Thymus (tissue), 14 donors: ENCODE measurements around the gene PPP1R18. TPM values are rescaled to one million over a fixed set of nuclear protein-coding genes. Genes with fewer than 3 reads are reported as not detected.

Experiments used
- DNase-seq, 9 donors: peaks; one replicate each; pipeline ENCODE4 v3.0.0-alpha.2; 2013; ENCODE audit warnings: low spot score in 9 of 9, low read depth in 6 of 9, missing footprints in 1 of 9
- H3K27ac ChIP-seq, 2 donors: one replicate each; pipeline ENCODE4 v1.5.1; 2013; ENCODE audit warnings: control low read depth in 1 of 2, low read depth in 1 of 2, low read length in 1 of 2, mild to moderate bottlenecking in 1 of 2, moderate library complexity in 1 of 2
- H3K27me3 ChIP-seq, 2 donors: one replicate each; pipeline ENCODE4 v1.5.1; 2013; ENCODE audit warnings: low read length in 1 of 2; ENCODE audit not compliant: control insufficient read depth in 2 of 2, insufficient read depth in 1 of 2
- H3K36me3 ChIP-seq, 2 donors: one replicate each; pipeline ENCODE4 v1.5.1; 2013; ENCODE audit warnings: low read length in 1 of 2, mild to moderate bottlenecking in 1 of 2, moderate library complexity in 1 of 2; ENCODE audit not compliant: control insufficient read depth in 2 of 2, insufficient read depth in 2 of 2
- H3K4me1 ChIP-seq, 2 donors: one replicate each; pipeline ENCODE4 v1.5.1; 2013; ENCODE audit warnings: low read length in 2 of 2; ENCODE audit not compliant: control insufficient read depth in 2 of 2, insufficient read depth in 2 of 2
- H3K4me3 ChIP-seq, 2 donors: one replicate each; pipeline ENCODE4 v1.5.1; 2013; ENCODE audit warnings: low read length in 2 of 2, control low read depth in 1 of 2, mild to moderate bottlenecking in 1 of 2
- H3K9me3 ChIP-seq, 2 donors: one replicate each; pipeline ENCODE4 v1.5.1; 2013; ENCODE audit warnings: low read length in 1 of 2, mild to moderate bottlenecking in 1 of 2; ENCODE audit not compliant: control insufficient read depth in 2 of 2, insufficient read depth in 1 of 2
- WGBS: extraction: QIAGEN DNeasy Blood & Tissue Kit; methylation state at CpG from one replicate; pipeline ENCODE4 v1.1.7; 2013; 5-methylcytosine and 5-hydroxymethylcytosine counted together
- long read RNA-seq, 10 donors: transcript quantifications; one replicate each; lab custom pipeline, GENCODE V29; 2026
- polyA plus RNA-seq: library from polyadenylated mRNA; stranded (reverse); fragments of 200-250 nt; gene quantifications from one replicate; pipeline ENCODE4 v1.2.3, GENCODE V29; 2013
- total RNA-seq: library from RNA; stranded (reverse); fragments of 120-200 nt; gene quantifications from one replicate; pipeline ENCODE4 v1.2.4, GENCODE V29; 2013
- donor health status: healthy.

The PPP1R18 gene, protein sequence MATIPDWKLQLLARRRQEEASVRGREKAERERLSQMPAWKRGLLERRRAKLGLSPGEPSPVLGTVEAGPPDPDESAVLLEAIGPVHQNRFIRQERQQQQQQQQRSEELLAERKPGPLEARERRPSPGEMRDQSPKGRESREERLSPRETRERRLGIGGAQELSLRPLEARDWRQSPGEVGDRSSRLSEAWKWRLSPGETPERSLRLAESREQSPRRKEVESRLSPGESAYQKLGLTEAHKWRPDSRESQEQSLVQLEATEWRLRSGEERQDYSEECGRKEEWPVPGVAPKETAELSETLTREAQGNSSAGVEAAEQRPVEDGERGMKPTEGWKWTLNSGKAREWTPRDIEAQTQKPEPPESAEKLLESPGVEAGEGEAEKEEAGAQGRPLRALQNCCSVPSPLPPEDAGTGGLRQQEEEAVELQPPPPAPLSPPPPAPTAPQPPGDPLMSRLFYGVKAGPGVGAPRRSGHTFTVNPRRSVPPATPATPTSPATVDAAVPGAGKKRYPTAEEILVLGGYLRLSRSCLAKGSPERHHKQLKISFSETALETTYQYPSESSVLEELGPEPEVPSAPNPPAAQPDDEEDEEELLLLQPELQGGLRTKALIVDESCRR
- 47.6 TPM for total RNA-seq
- polyA plus RNA-seq, result 115 TPM
- long read RNA-seq, donor 1, transcript PPP1R18-206 (3 exons, 1,448 nt), result major isoform, 7 of 7 reads
- long read RNA-seq, donor 1, partial matches to known transcripts, result 0 of 7 reads
- long read RNA-seq, donor 1, other reads (novel, unspliced or antisense), result 0 of 7 reads
- long read RNA-seq, donor 2, result 0 reads
- long read RNA-seq, donor 3, transcript PPP1R18-206 (3 exons, 1,448 nt), result major isoform, 60 of 97 reads
- long read RNA-seq, donor 3, partial matches to known transcripts, result 34 of 97 reads
- long read RNA-seq, donor 3, other reads (novel, unspliced or antisense), result 0 of 97 reads
- long read RNA-seq, donor 4, transcript PPP1R18-206 (3 exons, 1,448 nt), result major isoform, 31 of 38 reads
- long read RNA-seq, donor 4, partial matches to known transcripts, result 7 of 38 reads
- long read RNA-seq, donor 4, other reads (novel, unspliced or antisense), result 0 of 38 reads
- long read RNA-seq, donor 5, transcript PPP1R18-206 (3 exons, 1,448 nt), result major isoform, 61 of 70 reads
- long read RNA-seq, donor 5, partial matches to known transcripts, result 6 of 70 reads
- long read RNA-seq, donor 5, other reads (novel, unspliced or antisense), result 0 of 70 reads
- long read RNA-seq, donor 6, transcript PPP1R18-206 (3 exons, 1,448 nt), result major isoform, 48 of 50 reads
- long read RNA-seq, donor 6, partial matches to known transcripts, result 0 of 50 reads
- long read RNA-seq, donor 6, other reads (novel, unspliced or antisense), result 0 of 50 reads
- long read RNA-seq, donor 7, transcript PPP1R18-206 (3 exons, 1,448 nt), result major isoform, 46 of 58 reads
- long read RNA-seq, donor 7, partial matches to known transcripts, result 11 of 58 reads
- long read RNA-seq, donor 7, other reads (novel, unspliced or antisense), result 0 of 58 reads
- long read RNA-seq, donor 8, transcript PPP1R18-206 (3 exons, 1,448 nt), result major isoform, 25 of 26 reads
- long read RNA-seq, donor 8, partial matches to known transcripts, result 0 of 26 reads
- long read RNA-seq, donor 8, other reads (novel, unspliced or antisense), result 0 of 26 reads
- long read RNA-seq, donor 9, transcript PPP1R18-206 (3 exons, 1,448 nt), result major isoform, 33 of 34 reads
- long read RNA-seq, donor 9, partial matches to known transcripts, result 0 of 34 reads
- long read RNA-seq, donor 9, other reads (novel, unspliced or antisense), result 0 of 34 reads
- long read RNA-seq, donor 10, transcript PPP1R18-206 (3 exons, 1,448 nt), result major isoform, 40 of 42 reads
- long read RNA-seq, donor 10, partial matches to known transcripts, result 0 of 42 reads
- long read RNA-seq, donor 10, other reads (novel, unspliced or antisense), result 0 of 42 reads

DNA sequence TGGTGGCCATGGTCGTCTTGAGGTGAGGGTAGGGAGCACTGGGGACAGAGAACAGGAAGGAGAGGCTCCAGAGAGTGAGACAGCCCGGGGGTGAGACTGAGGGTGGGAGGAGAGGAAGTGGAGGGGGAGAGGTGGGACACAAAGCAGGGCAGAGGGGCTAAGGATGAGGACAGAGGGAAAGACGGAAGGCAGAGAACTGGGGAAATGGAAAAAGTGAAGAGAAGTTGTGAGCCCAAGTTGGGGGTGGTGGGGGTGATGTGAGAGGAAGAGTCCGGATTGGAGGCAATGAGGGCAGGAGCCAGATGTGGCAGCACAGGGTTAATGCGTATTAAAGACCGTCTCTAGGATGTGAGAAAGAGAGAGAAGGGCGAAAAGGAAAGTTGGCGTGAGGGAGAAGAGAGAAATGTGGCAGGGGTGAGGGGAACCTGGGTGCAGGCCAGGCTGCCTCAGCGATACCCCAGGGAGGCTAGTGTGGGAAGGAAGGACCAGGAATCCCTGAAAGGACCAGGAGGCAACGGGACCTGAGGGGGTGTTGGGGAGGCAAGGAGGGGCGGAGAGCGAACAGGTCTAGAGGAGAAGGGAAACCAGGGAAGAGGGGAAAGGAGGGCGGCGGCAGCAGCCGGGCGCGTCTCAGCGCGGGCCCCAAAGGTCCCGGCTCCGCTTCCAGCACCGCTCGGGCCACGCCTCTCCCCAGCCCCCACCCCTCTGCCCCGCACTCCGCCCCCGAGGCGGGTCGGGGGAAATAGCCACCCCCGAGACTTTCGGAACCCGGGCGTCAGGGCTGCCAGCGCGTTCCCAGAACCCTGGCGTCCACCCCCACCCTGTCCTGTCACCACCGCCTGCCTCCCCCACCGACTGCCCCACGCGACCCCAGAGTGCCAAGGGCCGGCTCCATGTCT is at the start of gene PPP1R18:
Gene PPP1R18, minus strand, starts transcription at position 637 of the 899 bp plus-strand sequence. Its CDS starts 627 bp downstream, at position 10.
- DNase-seq, result peak in 3 of 9 donors; percentile 23 to 81 (median 70)
- H3K36me3 ChIP-seq, result peaks cover under 1 to 13% of the 10 kb centered on the region in 2 donors
- H3K4me1 ChIP-seq, result peaks cover 30 to 84% of the 10 kb centered on the region in 2 donors
- H3K27ac ChIP-seq, result peak within 1 kb of the TSS; percentile 98 to 99
- under 1% methylated on average over 41 of the region's 41 CpGs for WGBS
- H3K4me3 ChIP-seq, result peak within 1 kb of the TSS; percentile 65 to 89
- peaks cover 0 to 8% of the 10 kb centered on the region in 2 donors for H3K9me3 ChIP-seq
- no peaks in the 10 kb centered on the region for H3K27me3 ChIP-seq

DNA sequence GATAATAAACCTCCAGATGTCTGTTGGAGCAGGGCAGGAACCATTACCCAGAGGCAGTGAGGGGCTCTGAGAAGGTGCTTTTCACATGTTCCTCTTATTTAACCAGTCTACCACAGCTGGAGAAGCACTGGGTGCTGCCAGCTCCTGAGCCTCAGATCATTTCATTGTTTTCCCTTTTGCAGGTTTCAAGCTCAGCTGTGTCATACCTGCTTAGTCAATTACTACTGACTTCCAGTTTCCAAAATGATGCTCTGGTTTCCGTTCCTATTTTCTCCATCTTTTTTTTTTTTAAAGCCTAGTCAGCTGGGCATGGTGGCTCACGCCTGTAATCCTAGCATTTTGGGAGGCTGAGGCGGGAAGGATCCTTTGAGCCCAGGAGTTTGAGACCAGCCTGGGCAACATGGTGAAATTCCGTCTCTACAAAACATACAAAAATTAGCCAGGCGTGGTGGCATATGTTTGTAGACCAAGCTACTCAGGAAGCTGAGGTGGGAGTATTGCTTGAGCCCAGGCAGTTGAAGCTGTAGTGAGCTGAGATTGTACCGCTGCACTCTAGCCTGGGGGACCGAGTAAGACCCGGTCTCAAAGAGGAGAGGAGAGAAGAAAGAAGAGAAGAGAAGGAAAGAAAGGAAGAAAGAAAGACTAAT is 49.3 kb upstream of the PPP1R18 start:
- DNase-seq, result no peak
- WGBS, result 86% methylated on average over 8 of the region's 8 CpGs

DNA sequence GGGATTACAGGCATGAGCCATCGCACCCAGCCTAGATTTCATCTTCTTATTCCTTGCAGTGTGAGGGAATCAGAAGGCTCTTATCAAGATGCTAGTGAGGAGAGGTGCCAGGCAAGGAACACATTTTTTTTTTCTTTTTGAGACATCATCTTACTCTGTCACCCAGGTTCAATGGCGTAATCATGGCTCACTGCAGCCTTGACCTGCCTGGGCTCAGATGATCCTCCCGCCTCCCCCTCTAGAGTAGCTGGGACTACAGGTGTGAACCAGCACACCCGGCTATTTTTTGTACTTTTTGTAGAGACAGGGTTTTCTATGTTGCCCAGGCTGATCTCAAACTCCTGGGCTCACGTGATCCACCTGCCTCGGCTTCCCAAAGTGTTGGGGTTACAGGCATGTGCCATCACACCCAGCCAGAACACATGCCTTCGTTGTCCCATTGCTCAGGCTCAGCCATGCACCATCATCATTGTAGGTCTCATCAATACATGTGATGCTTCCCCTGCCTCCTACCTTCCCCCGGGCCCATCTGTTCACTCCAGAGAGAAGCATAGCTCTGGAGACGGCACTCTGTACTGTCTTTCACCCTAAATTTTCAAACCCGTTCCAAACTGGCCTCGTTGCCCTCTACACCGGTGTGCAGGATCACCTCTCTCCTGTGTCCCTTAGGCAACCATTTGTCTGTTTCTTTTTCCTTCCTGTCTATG is 45.9 kb upstream of the PPP1R18 start:
- H3K4me1 ChIP-seq, result peaks cover 13 to 34% of the 10 kb centered on the region in 2 donors
- H3K27ac ChIP-seq, result no peak overlapping the region
- H3K36me3 ChIP-seq, result peaks cover 26 to 52% of the 10 kb centered on the region in 2 donors
- no peaks in the 10 kb centered on the region for H3K27me3 ChIP-seq
- H3K9me3 ChIP-seq, result no peaks in the 10 kb centered on the region
- H3K4me3 ChIP-seq, result no peak overlapping the region
- no peak for DNase-seq
- WGBS, result 97% methylated on average over 12 of the region's 12 CpGs

More for the DNA sequence above, 49.3 kb upstream of the PPP1R18 start:
- Histone ChIP-seq H3K4me3 (no peak overlapping the region), H3K4me1 (peaks cover 11 to 30% of the 10 kb centered on the region in 2 donors), H3K27ac (no peak overlapping the region), H3K27me3 (no peaks in the 10 kb centered on the region), H3K9me3 (no peaks in the 10 kb centered on the region), H3K36me3 (peaks cover 14 to 46% of the 10 kb centered on the region in 2 donors)

DNA sequence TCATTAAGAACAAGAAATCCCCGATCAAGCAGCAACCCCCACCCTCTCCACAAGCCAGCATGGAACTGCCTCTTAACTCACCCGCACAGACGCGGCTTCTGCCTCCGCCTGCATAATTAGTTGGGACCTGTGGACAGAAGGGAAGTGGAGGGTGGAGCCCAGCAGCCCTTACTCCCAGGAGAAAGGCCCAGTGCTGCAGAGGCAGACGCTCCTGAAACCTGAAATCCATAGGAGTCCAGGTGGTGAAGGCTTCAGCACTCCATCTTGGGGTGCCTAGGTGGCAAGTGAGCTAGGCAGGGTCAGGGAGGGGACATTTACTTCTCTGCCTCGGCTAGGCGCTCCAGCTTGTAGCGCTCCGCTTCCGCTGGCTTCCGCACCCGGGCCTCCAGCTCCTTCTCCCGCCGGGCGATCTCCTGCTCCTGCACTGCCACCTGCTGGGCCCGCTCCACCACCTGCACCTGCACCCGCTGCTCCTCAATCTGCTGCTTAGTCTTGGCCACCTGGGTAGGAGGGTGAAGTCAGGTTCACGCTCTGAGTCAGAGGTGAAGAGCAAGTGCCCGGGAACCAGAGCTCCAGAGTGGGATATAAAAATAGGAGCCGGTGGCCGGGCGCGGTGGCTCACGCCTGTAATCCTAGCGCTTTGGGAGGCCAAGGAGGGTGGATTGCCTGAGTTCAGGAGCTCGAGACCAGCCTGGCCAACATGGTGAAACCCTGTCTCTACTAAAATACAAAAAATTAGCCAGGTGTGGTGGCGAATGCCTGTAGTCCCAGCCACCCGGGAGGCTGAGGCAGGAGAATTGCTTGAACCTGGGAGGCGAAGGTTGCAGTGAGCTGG is 44.4 kb upstream of the PPP1R18 start:
- Histone ChIP-seq H3K4me1 (peaks cover 7 to 22% of the 10 kb centered on the region in 2 donors), H3K4me3 (peak overlapping the region; percentile 16 to 36), H3K36me3 (peaks cover 27 to 57% of the 10 kb centered on the region in 2 donors), H3K9me3 (no peaks in the 10 kb centered on the region), H3K27me3 (no peaks in the 10 kb centered on the region), H3K27ac (peak overlapping the region; percentile 8 to 25)
- DNase-seq, result peak in 5 of 9 donors; percentile 80 to 92 (median 87)
- 34% methylated on average over 30 of the region's 30 CpGs for WGBS

DNA sequence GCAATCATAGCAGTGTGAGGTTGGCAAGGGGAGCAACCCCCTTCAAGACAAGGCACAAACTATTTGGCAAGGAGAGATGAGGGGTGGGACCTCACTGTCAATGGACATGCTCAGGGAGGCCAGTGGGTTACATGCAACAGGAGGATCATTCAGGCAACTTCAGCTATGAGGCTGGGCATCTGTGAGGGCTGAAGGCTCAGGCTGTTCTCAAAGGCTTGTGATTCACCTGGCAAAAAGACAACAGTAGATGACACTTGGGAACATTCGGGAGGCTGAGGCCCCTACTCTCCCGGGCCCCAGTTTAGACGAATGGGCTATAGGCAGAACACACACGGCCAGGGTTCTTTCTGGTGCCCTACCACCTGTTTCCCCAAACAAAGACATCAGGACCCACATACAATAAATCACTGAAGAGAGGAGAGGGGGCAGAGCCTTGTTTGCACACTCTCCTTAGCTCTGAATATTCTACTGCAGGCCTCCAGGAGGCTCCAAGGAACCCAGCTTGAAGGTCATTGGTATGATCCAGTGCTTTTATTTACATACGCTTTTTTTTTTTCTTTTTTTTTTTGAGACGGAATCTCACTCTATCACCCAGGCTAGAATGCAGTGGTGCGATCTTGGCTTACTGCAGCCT is 41.6 kb upstream of the PPP1R18 start:
- Histone ChIP-seq H3K9me3 (no peaks in the 10 kb centered on the region), H3K36me3 (peaks cover 40 to 72% of the 10 kb centered on the region in 2 donors), H3K27me3 (no peaks in the 10 kb centered on the region), H3K4me3 (no peak overlapping the region), H3K4me1 (peaks cover 7 to 37% of the 10 kb centered on the region in 2 donors), H3K27ac (no peak overlapping the region)
- 75% methylated on average over 7 of the region's 7 CpGs for WGBS
- DNase-seq, result no peak
